Panc1 (cell line): ENCODE results near the gene CRYGS. TPM values are rescaled to one million over a fixed set of nuclear protein-coding genes. Genes with fewer than 3 reads are reported as not detected.

Source experiments
- ATAC-seq: fragments of 200-7000 bp; cut with Tn5 transposase; 2 replicates; pipeline ENCODE4 v1.9.1; 2020; ENCODE audit warnings: mild to moderate bottlenecking, moderate library complexity
- BruUV-seq: library from RNA; stranded (reverse); fragments of 400-500 nt; replicated peaks from 2 replicates; lab custom pipeline; 2021; lab: Mats Ljungman, UMichigan
- CTCF ChIA-PET: fragments of 300-600 bp; sonication (Branson Sonifier 250); formaldehyde crosslinking; loops from one replicate; lab custom pipeline; 2022; ENCODE audit warnings: antibody characterized with exemption; lab: Charles Lee
- POLR2A ChIA-PET: fragments of 300-600 bp; sonication (Branson Sonifier 250); formaldehyde crosslinking; loops from one replicate; lab custom pipeline; 2022; ENCODE audit warnings: antibody characterized with exemption; lab: Charles Lee
- DNase-seq: peaks from one replicate; pipeline ENCODE4 v3.0.0-alpha.2; 2010; ENCODE audit warnings: low read depth, low spot score
- H3K27ac ChIP-seq: 2 replicates; pipeline ENCODE4 v1.5.1; 2011; ENCODE audit warnings: mild to moderate bottlenecking, low read length, inconsistent platforms
- H3K27me3 ChIP-seq: fragments of 200-500 bp; sonication (Bioruptor generic); 2 replicates; pipeline ENCODE4 v1.6.0; 2014; ENCODE audit warnings: low read length, inconsistent platforms; ENCODE audit not compliant: control insufficient read depth, insufficient read depth
- H3K36me3 ChIP-seq: fragments of 200-500 bp; sonication (Bioruptor generic); 2 replicates; pipeline ENCODE4 v1.5.1; 2014; ENCODE audit warnings: inconsistent platforms, mild to moderate bottlenecking, low read length, moderate library complexity; ENCODE audit not compliant: control insufficient read depth, insufficient read depth
- H3K4me1 ChIP-seq: 2 replicates; pipeline ENCODE4 v1.5.1; 2011; ENCODE audit warnings: inconsistent platforms, mild to moderate bottlenecking, low read length, moderate library complexity; ENCODE audit not compliant: control insufficient read depth, insufficient read depth
- H3K4me3 ChIP-seq, 2 experiments: 2 replicates each; pipeline ENCODE4 v1.5.1; 2011 to 2012; ENCODE audit warnings: low read depth in 2 of 2, low read length in 2 of 2, mild to moderate bottlenecking in 2 of 2, inconsistent platforms in 1 of 2, moderate library complexity in 1 of 2
- H3K9me3 ChIP-seq: fragments of 200-500 bp; sonication (Bioruptor generic); 2 replicates; pipeline ENCODE4 v1.5.1; 2014; ENCODE audit warnings: low read depth, mild to moderate bottlenecking, inconsistent platforms, low read length, moderate library complexity; ENCODE audit not compliant: control insufficient read depth, insufficient read depth
- CTCF ChIP-seq: fragments of 450-650 bp; IDR thresholded peaks from 2 replicates; pipeline ENCODE4 v1.5.1; 2017; ENCODE audit warnings: mild to moderate bottlenecking
- POLR2AphosphoS5 ChIP-seq: IDR thresholded peaks from 2 replicates; pipeline ENCODE4 v1.6.1; 2012; ENCODE audit warnings: mild to moderate bottlenecking, low read depth, low read length, moderate library complexity
- REST ChIP-seq, 2 experiments: IDR thresholded peaks; 2 replicates each; pipeline ENCODE4 v1.6.1; 2011 to 2012; ENCODE audit warnings: low read depth in 2 of 2, control low read depth in 1 of 2, low read length in 1 of 2, mild to moderate bottlenecking in 1 of 2, moderate library complexity in 1 of 2; ENCODE audit not compliant: insufficient read depth in 1 of 2
- SIN3A ChIP-seq: IDR thresholded peaks from 2 replicates; pipeline ENCODE4 v1.6.1; 2012; ENCODE audit warnings: low read depth, mild to moderate bottlenecking, low read length, moderate library complexity, borderline replicate concordance; ENCODE audit not compliant: insufficient read depth
- TCF7L2 ChIP-seq: IDR thresholded peaks from 2 replicates; pipeline ENCODE4 v1.6.1; 2011; ENCODE audit warnings: mild to moderate bottlenecking, low read depth, low read length, inconsistent platforms
- in situ Hi-C: cut with HindIII; loops from 2 replicates; pipeline ENCODE4 v1.10.0; 2016; ENCODE audit warnings: low sequenced_read_pairs, low pct_unique_long_range_greater_than_20kb
- intact Hi-C: fragments of 100-400 bp; cut with micrococcal nuclease; formaldehyde crosslinking; loops from one replicate; pipeline ENCODE4 v1.10.0; 2022; ENCODE audit not compliant: unreplicated experiment
- total RNA-seq: library from RNA; stranded (reverse); gene quantifications from one replicate; pipeline ENCODE4 v1.2.1, GENCODE V29; 2021; ENCODE audit not compliant: unreplicated experiment

The CRYGS gene
- total RNA-seq, 1 experiment from 2014 or later, result 2.8 TPM

GRCh38 chr3:186580785-186581184 lies 36.6 kb upstream of the CRYGS start:
- TF ChIP-seq SIN3A (no peak), TCF7L2 (no peak), CTCF (no peak), POLR2AphosphoS5 (no peak), REST (IDR thresholded peaks at IDR 0.05; ENCODE audit: insufficient read depth in 1 of 2, low read depth in 2 of 2, low read length in 1 of 2) (no peak)
- BruUV-seq, result no TSS peak
- Histone ChIP-seq H3K27me3 (no peaks in the 10 kb centered on the region), H3K36me3 (peaks cover 81% of the 10 kb centered on the region), H3K4me1 (no peaks in the 10 kb centered on the region), H3K27ac (no peak overlapping the region), H3K9me3 (no peaks in the 10 kb centered on the region), H3K4me3 (no peak overlapping the region)
- in situ Hi-C loops (no loop called here), intact Hi-C loops (no loop called here)
- ATAC-seq (no peak), DNase-seq (no peak)
- POLR2A ChIA-PET, result no interaction called here
- CTCF ChIA-PET, result no interaction called here

- H3K27me3 ChIP-seq, result no peaks in the 10 kb centered on the region
- no peaks in the 10 kb centered on the region for H3K4me1 ChIP-seq
- CTCF ChIA-PET, result interaction anchor here (0.5 kb wide), 1 partner anchor 318 kb away, joined by 6 read pairs; no protein-coding TSS in a partner anchor
- H3K4me3 ChIP-seq, result no peak overlapping the region
- POLR2A ChIA-PET, result interaction anchor here (0.7 kb wide), 2 partner anchors 14 to 206 kb away, joined by 7 to 8 read pairs; partner anchors contain the start of gene EIF4A2
- in situ Hi-C loops, result no loop called here
- TF ChIP-seq SIN3A (no peak), POLR2AphosphoS5 (no peak), CTCF (no peak), TCF7L2 (no peak), REST (IDR thresholded peaks at IDR 0.05; ENCODE audit: insufficient read depth in 1 of 2, low read depth in 2 of 2, low read length in 1 of 2) (no peak)
- H3K27ac ChIP-seq, result no peak overlapping the region
- DNase-seq, result no peak
- BruUV-seq, result no TSS peak
- no peaks in the 10 kb centered on the region for H3K9me3 ChIP-seq
- H3K36me3 ChIP-seq, result peaks cover 86% of the 10 kb centered on the region
- ATAC-seq, result no peak
- intact Hi-C loops, result no loop called here
Observed at GRCh38 chr3:186577521-186577920, 33.3 kb upstream of the CRYGS start.
